Heart left ventricle (tissue), 16 donors: ENCODE results near the gene AMBN. TPM values are rescaled to one million over a fixed set of nuclear protein-coding genes. Genes with fewer than 3 reads are reported as not detected.

Experiments
- ATAC-seq, 4 donors: fragments of 200-7000 bp; cut with Tn5 transposase; one replicate each; pipeline ENCODE4 v1.9.1; 2020 to 2022; ENCODE audit warnings: moderate library complexity in 4 of 4, mild to moderate bottlenecking in 3 of 4, moderate number of reproducible peaks in 1 of 4
- DNase-seq, 5 donors: peaks; one replicate each; pipeline ENCODE4 v3.0.0-alpha.2; 2020
- H3K27ac ChIP-seq, 12 donors: fragments of 200-600 bp; sonication (generic) in 4 of 12; one replicate each; pipeline versions ENCODE4 v1.5.0 to v1.8.0; 2016 to 2022; ENCODE audit warnings: mild to moderate bottlenecking in 2 of 12
- H3K27me3 ChIP-seq, 9 donors: fragments of 200-600 bp; sonication (generic) in 2 of 9; one replicate each; pipeline versions ENCODE4 v1.5.1 to v1.8.0; 2016 to 2022; ENCODE audit warnings: mild to moderate bottlenecking in 3 of 9
- H3K36me3 ChIP-seq, 9 donors: fragments of 200-600 bp; sonication (generic) in 2 of 9; one replicate each; pipeline versions ENCODE4 v1.5.0 to v1.8.0; 2018 to 2022; ENCODE audit warnings: mild to moderate bottlenecking in 2 of 9
- H3K4me1 ChIP-seq, 12 donors: fragments of 200-600 bp; sonication (generic) in 4 of 12; one replicate each; pipeline versions ENCODE4 v1.5.0 to v1.8.0; 2016 to 2022; ENCODE audit warnings: mild to moderate bottlenecking in 3 of 12
- H3K4me3 ChIP-seq, 12 donors: fragments of 200-600 bp; sonication (generic) in 4 of 12; one replicate each; pipeline versions ENCODE4 v1.5.0 to v1.8.0; 2017 to 2022; ENCODE audit warnings: mild to moderate bottlenecking in 9 of 12, moderate library complexity in 4 of 12
- H3K9me3 ChIP-seq, 12 donors: fragments of 200-600 bp; sonication (generic) in 4 of 12; one replicate each; pipeline versions ENCODE4 v1.5.0 to v1.8.0; 2016 to 2022; ENCODE audit warnings: mild to moderate bottlenecking in 1 of 12
- POLR2A ChIP-seq, 2 donors: fragments of 450-650 bp; IDR thresholded peaks; one replicate each; pipeline ENCODE4 v1.6.1; 2017; ENCODE audit warnings: antibody characterized with exemption in 2 of 2, mild to moderate bottlenecking in 2 of 2, moderate library complexity in 2 of 2
- WGBS, 4 donors: extraction: QIAGEN DNeasy Blood & Tissue Kit in 2 of 4; methylation state at CpG; one replicate each; pipeline versions ENCODE4 v1.1.5 to v1.1.7; 2013 to 2018; 5-methylcytosine and 5-hydroxymethylcytosine counted together
- intact Hi-C, 10 donors: fragments of 100-400 bp; cut with DNase I; formaldehyde crosslinking; loops; one replicate each; pipeline versions ENCODE4 v1.11.1 to v1.14.2; 2022
- long read RNA-seq, 3 donors: library from polyadenylated mRNA; unstranded; transcript quantifications; one replicate each; pipeline ENCODE4 v2.0.0, GENCODE V29; 2020 to 2021
- polyA plus RNA-seq, 2 donors: library from polyadenylated mRNA; stranded (reverse); fragments of 200-250 nt; gene quantifications; one replicate each; pipeline ENCODE4 v1.2.3, GENCODE V29; 2013
- total RNA-seq, 9 donors: library from RNA; depleted of rRNA in 2 of 9; stranded (reverse); fragments of >200 nt in 2 of 9; fragmentation: NEBNext Ultra II Directional in 3 of 9; extraction: Animal tissue kit (Norgen Biotek cat#: 25700) in 3 of 9; gene quantifications; one replicate each; pipeline versions ENCODE4 v1.1.0 to v1.2.4, GENCODE V29; 2016 to 2023
- TF ChIP-seq, protein P1 (sequence below), 12 donors: fragments of 200-600 bp; sonication (generic) in 4 of 12; IDR thresholded peaks; one replicate each; pipeline versions ENCODE4 v1.5.0 to v1.8.0; 2018 to 2022; ENCODE audit warnings: antibody characterized with exemption in 12 of 12, mild to moderate bottlenecking in 5 of 12
- donor health status: ischemic (EF 13 %, LVEDD 7.1; RV severe dilation, severe dysfunction).
- donor health status: healthy with polysubstance abuse.
- donor health status: DM: no; HTN: yes; CAD: no.
- donor health status: DM: no; HTN: no; CAD: no.
- donor health status: ischemic (EF 25% LVEDD 6.9; RV normal size, moderate dysfunction).
- donor health status: ischemic (EF 25% LVEDD 5.7; RV mildly dilated, moderate dysfunction).
- donor health status: healthy.
- donor health status: DM: yes; HTN: yes; CAD: no.
- donor health status: ischemic (EF 35%, LVEDD 5.7; RV mildly dilated, moderate dysfunction).
- donor health status: nonischemic (EF 11% LVEDD 7.7; RV severe dilation, severe dysfunction).
- donor health status: DM: yes; HTN: yes; CAD: no.
- donor health status: PGD.
- donor health status: ischemic (EF 29% LVEDD 5.4; RV normal size, mild dysfunction).
- donor health status: nonischemic (EF 23%, LVEDD 6.1; RV moderate dilation, normal function).

The AMBN gene, protein sequence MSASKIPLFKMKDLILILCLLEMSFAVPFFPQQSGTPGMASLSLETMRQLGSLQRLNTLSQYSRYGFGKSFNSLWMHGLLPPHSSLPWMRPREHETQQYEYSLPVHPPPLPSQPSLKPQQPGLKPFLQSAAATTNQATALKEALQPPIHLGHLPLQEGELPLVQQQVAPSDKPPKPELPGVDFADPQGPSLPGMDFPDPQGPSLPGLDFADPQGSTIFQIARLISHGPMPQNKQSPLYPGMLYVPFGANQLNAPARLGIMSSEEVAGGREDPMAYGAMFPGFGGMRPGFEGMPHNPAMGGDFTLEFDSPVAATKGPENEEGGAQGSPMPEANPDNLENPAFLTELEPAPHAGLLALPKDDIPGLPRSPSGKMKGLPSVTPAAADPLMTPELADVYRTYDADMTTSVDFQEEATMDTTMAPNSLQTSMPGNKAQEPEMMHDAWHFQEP
- total RNA-seq (not detected), polyA plus RNA-seq (not detected)
- long read RNA-seq, donor 1, result 0 reads
- long read RNA-seq, donor 2, result 0 reads
- long read RNA-seq, donor 3, result 0 reads

DNA sequence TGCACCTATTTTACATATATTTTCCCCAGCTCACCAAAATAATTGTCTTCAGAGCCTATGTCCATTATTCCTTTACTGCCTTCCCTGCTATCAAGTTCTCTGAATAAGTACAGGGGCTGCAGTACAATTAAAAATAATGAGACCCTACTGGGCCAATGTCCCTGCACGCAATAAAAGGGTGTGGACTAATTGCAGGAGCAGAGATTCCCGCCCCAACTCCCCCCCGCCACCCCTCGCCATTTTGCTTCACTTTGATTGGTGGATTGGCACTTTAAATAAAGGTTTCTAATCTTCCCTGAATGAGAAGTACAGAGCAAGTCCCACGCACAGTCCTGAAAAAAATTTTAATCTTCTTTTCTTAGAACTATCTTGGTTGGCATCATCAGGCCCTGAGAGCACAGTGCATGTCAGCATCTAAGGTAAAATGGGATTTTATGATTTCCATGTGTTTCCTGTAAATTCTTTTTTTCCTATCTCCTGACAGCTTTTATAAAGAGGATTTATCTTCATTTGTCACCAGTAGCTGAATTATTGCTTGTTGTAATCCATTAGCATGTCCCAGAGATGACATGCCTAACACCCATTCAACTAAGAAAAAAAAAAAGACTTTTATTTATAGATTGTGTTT is at the start of gene AMBN:
Gene AMBN, plus strand, starts transcription at position 302 of the 628 bp plus-strand sequence. Its CDS starts 103 bp downstream, at position 405.
- H3K27ac ChIP-seq, result no peak within 1 kb of the TSS
- intact Hi-C loops, result no loop called here
- H3K4me3 ChIP-seq, result no peak within 1 kb of the TSS
- ATAC-seq (no peak), DNase-seq (no peak)
- no peak for TF ChIP-seq POLR2A (IDR thresholded peaks at IDR 0.05)
- TF ChIP-seq, protein P1, sequence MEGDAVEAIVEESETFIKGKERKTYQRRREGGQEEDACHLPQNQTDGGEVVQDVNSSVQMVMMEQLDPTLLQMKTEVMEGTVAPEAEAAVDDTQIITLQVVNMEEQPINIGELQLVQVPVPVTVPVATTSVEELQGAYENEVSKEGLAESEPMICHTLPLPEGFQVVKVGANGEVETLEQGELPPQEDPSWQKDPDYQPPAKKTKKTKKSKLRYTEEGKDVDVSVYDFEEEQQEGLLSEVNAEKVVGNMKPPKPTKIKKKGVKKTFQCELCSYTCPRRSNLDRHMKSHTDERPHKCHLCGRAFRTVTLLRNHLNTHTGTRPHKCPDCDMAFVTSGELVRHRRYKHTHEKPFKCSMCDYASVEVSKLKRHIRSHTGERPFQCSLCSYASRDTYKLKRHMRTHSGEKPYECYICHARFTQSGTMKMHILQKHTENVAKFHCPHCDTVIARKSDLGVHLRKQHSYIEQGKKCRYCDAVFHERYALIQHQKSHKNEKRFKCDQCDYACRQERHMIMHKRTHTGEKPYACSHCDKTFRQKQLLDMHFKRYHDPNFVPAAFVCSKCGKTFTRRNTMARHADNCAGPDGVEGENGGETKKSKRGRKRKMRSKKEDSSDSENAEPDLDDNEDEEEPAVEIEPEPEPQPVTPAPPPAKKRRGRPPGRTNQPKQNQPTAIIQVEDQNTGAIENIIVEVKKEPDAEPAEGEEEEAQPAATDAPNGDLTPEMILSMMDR (IDR thresholded peaks at IDR 0.05), result no peak
- H3K27me3 ChIP-seq, result no peaks in the 10 kb centered on the region
- no peaks in the 10 kb centered on the region for H3K36me3 ChIP-seq
- no peaks in the 10 kb centered on the region for H3K4me1 ChIP-seq
- WGBS, 4 donors, result 68 to 73% (median 70%) methylated on average over 5 of the region's 5 CpGs
- no peaks in the 10 kb centered on the region for H3K9me3 ChIP-seq

DNA sequence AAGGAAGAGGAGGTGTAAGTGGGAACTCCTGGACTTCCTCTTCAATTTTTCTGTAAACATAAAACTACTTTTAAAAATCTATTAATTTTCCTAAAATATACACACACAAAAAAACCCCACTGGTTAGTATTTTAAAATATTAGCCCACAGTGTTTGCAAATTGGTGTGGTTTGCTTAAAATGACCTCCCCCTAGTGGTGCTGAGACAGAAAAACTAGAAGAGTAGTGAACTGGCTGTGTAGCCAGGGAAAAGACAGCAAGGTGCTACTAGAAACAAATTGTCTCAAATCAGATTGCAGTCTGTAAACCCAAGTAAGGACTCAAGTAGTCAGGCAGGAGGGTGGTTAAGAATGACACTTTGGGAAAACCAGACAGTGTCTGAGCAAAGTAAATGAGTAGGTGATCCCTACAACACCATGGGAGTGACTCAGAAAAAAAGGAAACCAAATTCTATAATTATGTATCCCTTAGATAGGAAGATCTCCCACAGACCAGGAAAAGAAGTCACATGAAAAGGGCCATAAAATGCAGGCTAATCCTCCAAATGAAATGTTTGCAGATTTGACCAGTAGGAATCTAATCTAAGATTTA is 47.7 kb upstream of the AMBN start:
- Histone ChIP-seq H3K36me3 (no peaks in the 10 kb centered on the region), H3K27me3 (peaks cover 0 to 4% (median 0%) of the 10 kb centered on the region in 9 donors), H3K4me1 (no peaks in the 10 kb centered on the region), H3K9me3 (no peaks in the 10 kb centered on the region), H3K4me3 (no peak overlapping the region), H3K27ac (no peak overlapping the region)
- ATAC-seq (no peak), DNase-seq (no peak)
- intact Hi-C loops, result no loop called here
- TF ChIP-seq POLR2A (IDR thresholded peaks at IDR 0.05), result no peak
- TF ChIP-seq, protein P1 (IDR thresholded peaks at IDR 0.05), result peak in 6 of 12 donors; percentile 7 to 40 (median 26)

- no peaks in the 10 kb centered on the region for H3K36me3 ChIP-seq
- peaks cover 0 to 4% (median 0%) of the 10 kb centered on the region in 12 donors for H3K9me3 ChIP-seq
- WGBS, 4 donors, result 24 to 93% (median 53%) methylated on average over 1 of the region's 1 CpG
- TF ChIP-seq, protein P1 (IDR thresholded peaks at IDR 0.05), result no peak
- TF ChIP-seq POLR2A (IDR thresholded peaks at IDR 0.05), result no peak
- DNase-seq, result no peak
- no peaks in the 10 kb centered on the region for H3K27me3 ChIP-seq
- no peak overlapping the region for H3K27ac ChIP-seq
- intact Hi-C loops, result no loop called here
- peaks cover 0 to 5% (median 0%) of the 10 kb centered on the region in 12 donors for H3K4me1 ChIP-seq
- no peak overlapping the region for H3K4me3 ChIP-seq
- no peak for ATAC-seq
These were observed 35.2 kb upstream of the AMBN start for GRCh38 chr4:70556856-70557255.
